Pulmonary artery endothelial cell (primary cell): ENCODE data around the gene ZFP36L1. TPM values are rescaled to one million over a fixed set of nuclear protein-coding genes. Genes with fewer than 3 reads are reported as not detected.

ENCODE experiments used
- DNase-seq: peaks from one replicate; pipeline ENCODE4 v3.0.0-alpha.2; 2011; ENCODE audit warnings: low read depth, low spot score
- total RNA-seq: library from RNA; depleted of rRNA; stranded (reverse); fragments of >200 nt; gene quantifications from 2 replicates; pipeline ENCODE4 v1.2.3, GENCODE V29; 2014

The ZFP36L1 gene
- total RNA-seq, 1 donor from 2014 or later: 15.4 TPM

DNA sequence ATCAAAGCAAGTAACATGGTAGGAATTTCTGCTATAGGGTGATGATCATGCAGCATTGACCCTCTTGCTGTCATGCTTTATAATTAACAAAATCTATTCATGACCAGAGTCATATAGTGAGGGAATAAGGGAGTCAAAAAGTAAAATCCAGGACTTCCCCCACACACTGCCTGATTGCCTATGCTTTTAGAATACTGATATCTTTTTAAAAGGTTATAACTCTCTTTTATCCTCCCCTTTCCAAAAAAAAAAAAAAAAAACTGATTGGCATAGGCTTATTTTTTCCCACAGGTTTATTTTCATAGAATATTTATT lies 51.4 kb downstream of the ZFP36L1 start:
- no peak for DNase-seq

DNA sequence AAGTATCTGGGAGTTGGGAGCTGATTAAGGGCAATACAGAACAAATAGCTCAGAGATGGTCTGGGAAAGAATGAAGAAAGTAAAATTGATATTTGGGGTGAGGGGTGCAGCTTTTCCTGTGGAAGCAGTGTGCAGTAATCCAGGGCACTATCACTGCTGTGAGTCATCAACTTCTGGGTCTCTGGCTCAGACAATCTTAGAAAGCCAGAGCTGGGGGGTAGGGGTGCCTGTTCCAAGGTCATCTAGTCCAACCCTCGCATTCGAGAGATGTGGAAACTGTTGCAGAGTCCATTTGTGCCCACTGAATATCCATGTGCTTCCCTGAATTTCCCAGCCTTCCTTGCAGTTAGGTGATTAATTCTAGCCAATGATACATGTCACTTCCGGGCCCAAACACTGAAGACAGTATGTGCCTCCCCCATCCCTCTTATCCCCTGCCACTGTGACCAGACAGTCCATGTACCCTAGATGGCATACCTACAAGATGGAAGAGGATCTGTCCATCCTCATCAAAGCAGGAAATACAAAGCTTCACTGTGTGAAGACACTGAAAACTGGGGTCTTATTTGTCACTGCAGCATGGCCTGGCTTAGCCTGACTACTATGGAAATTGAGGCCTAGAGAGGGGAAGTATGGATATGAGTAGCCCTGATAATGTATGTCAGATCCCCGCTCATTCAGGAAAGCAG lies 51.9 kb downstream of the ZFP36L1 start:
- DNase-seq: no peak

DNA sequence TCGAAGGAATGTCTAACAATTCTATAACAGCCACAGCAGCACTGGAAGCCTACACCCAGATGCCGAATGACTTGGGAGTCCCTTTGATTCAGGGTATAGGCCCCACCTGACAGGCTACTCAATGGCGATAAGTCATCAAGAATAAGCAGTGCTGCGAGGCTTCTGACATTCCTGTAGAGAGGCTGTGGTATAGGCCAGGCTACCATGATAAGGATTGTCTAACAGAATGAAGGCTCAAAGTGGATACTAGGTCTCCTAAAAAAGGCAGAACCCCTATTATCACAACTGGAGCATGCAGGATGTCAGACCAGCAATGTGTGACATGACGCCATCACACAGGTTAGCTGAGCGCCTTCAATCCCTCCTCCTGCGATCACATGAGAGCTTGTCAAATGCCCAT lies 53.2 kb downstream of the ZFP36L1 start:
- no peak for DNase-seq

DNA sequence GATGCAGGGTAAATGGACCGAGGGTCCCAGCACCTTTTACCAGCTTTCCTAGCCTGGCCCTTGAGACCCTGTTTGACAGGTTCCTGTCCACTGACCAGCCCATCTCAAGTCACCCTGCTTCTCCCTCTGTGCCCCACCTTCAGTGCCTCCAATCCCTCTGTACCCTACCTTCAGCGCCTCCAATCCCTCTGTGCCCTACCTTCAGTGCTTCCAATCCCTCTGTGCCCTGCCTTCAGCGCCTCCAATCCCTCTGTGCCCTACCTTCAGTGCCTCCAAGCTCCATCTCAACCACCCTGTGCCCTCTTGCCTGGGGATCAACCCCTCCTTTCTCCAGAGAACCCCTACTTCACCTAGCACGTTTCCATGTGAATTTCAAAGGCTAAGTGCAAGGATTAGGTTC lies 54.3 kb downstream of the ZFP36L1 start:
- no peak for DNase-seq

Other genes with a start within 250 kb of the ZFP36L1 start
- 329 and 340 TPM in 2 replicates for gene ACTN1, start 186.2 kb upstream of the ZFP36L1 start, total RNA-seq